Measurements from ENCODE around the gene BABAM2.
A peak's percentile ranks its signal among the peaks of the same experiment; 100 is the strongest.

BABAM2 gene

DNA sequence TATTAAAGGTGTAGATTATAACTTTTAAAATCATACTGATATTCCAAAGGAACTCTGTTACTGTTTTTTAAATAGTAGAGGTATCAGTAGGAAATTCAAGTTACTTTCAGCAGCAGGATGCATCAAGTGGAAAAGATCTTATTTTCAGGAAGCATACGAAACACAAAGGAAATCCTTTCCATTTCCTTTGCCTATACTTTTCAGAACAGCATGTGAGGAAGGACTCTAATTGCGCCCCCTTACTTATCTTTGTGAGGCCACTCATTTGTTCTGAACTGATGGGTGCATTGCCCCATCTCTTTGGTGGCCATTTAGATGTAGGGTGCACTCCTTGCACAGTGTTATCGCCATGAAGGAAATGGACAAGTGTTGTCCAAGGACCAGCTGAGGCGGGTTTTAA, 145.3 kb downstream of the BABAM2 start:
- no peak for DNase-seq

DNA sequence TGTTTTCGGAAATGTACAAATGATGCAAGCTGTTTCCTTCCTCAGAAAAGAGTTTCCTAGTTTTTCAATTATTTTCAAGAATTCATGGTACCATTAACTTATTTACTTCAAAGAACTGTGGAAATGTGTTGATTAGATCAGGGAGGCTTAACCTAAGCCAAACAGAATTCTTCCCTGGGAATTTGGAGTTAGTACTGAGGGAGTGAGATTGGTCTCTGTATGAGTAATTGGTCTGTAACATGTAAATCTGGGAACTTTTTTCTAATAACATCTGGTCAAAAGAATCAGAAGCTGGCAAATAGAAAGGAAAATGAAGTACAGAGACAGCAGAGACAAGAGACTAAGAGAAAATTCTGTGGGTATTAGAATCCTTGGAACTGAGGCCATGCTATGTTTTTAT, 145.8 kb downstream of the BABAM2 start:
- DNase-seq = no peak

DNA sequence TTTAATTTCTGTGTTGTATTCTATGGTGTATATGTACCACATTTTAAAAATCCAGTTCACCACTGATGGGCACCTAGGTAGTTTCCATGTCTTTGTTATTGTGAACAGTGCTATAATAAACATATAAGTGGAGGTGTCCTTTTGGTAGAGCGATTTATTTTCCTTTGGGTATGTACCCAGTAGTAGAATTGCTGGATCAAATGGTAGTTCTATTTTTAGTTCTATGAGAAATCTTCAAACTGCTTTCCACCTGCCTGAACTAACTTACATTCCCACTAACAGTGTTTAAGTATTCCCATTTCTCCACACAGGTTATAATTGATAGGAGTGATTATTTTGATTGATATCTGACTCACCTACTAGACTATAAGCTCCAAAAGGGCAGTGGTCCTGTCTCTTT, 148.2 kb downstream of the BABAM2 start:
- DNase-seq = no peak

DNA sequence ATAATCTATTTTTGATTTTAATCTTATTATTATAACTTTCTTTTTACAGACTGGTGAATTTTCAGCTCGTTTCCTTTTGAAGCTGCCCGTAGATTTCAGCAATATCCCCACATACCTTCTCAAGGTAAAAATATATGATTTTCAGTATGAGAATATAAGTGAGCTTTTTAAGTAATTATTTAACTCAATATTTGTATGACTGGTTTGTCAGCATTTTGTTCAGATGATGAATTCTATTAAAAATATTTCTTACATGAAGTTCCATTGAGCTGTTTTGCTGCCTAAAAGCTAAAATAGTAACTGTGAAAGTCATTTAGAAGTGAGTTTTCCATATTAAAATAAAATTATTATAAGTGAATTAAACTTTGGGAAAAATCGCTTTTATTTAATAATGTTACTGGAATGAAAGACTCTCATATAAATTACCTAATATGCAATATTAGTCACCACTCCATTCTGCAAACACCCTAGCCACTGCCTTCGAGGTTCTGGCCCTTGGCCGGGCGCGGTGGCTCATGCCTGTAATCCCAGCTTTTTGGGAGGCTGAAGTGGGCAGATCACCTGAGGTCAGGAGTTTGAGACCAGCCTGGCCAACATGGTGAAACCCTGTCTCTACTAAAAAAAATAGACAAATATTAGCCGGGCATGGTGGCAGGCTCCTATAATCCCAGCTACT, 155.3 kb downstream of the BABAM2 start:
- DNase-seq = no peak

DNA sequence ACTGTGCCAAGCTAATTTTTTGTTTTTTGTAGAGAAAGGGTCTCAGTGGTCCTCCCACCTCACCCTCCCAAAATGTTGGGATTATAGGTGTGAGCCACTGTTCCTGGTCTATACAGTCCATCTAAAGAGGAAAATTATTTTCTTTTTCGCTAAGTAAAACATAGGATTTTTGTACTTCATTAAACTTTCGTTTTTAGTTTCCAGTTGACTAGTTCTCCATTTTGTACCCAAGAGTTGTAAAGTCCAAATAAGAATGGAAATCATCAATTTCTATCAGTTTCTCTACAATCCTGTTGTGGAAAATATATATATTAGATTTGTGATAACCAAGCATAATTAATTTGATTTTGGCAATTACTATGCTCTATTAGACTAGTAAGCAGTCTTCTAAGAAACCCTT, 156.4 kb downstream of the BABAM2 start:
- no peak for DNase-seq

DNA sequence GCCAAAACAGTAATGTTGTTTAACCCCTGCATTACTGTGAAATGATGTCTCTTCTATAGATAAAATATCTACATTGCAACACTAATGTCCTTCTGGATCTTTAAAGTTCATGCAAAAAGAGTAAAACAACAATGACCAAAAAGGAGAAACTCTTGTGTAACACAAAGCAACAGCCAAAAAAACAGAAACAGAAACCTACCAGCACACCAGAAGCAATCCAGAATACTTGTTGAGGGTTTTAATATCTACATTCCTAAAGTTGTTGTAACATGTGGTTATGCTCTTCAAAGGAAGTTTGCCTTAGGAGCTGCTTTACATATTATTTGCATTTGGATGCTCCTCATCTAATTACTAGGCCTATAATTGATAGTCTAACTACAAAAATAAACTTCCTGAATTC, 157.2 kb downstream of the BABAM2 start:
- DNase-seq = peak; percentile 27 to 30

DNA sequence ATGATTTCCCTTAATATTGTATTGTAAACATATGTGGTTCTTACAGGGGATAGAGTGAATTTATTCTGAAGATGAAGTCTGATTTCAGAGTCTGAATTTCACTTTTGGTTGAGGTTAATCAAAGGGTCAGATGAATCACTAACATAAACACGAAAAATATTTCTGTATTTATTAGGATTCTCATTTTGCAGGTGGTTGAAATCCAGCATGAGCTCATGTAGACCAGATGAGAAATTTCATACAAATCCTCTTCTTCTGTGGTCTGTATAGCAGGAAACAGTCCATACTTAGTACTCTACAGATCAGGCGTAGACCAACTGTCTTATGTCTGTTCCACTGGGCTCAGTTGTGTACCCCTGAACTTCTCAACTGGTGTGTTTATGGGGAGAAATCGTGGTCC, 157.8 kb downstream of the BABAM2 start:
- no peak for DNase-seq

DNA sequence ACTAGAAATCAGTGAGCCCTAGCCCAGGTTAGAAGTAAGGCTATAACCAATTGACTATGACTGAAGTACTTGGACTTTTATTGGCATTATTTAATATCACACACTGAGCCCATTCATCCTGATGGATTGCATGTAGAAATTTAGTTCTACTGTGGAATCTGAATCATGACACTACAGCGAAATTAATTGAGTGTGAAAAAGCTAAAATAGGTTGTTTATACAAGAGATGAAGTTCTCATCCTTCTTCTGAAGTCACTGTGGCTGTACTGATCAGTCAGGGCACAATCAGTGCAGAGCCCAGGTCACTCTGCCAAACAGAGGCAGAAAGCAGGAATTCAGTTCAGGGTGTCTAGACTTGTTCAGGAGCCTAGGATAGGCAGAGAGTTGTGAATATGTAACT, 158.9 kb downstream of the BABAM2 start:
- no peak for DNase-seq

DNA sequence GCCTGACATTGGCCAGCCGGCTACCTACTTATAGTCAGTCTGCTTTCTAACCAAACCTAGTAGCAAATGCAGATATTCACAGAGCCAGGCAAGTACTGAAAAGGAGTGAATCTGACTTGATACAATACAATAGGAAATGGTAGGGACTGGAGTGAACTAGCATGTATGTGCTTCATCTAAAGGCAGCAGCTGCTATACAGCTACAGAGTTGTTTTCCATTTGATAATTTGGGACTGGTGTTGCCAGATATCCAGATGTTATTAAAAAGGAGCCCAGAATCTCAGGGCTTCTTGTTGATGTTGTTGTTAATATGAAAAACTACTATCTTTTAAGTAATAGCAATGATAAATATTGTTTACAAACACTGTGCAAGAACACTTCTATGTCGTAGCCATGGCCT, 159.4 kb downstream of the BABAM2 start:
- DNase-seq = no peak

DNA sequence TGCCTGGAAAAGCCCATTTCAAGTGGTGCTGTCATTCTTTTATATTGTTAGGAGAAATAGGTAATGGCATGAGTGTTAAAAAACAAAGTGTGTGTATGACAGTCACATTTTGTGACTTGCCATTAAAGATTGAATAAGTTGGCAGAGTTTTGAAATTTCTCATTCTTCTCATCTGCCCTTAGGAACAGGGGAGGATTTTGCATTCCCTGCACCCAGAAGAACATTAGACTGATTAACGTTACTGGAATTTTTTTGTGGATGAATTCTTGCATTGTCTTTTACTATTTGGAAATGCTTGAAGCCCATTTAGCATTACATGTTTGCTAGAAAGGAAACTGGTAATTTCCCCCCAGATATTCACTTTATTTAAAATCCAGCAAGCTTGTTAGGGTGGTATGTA, 162.2 kb downstream of the BABAM2 start:
- no peak for DNase-seq

DNA sequence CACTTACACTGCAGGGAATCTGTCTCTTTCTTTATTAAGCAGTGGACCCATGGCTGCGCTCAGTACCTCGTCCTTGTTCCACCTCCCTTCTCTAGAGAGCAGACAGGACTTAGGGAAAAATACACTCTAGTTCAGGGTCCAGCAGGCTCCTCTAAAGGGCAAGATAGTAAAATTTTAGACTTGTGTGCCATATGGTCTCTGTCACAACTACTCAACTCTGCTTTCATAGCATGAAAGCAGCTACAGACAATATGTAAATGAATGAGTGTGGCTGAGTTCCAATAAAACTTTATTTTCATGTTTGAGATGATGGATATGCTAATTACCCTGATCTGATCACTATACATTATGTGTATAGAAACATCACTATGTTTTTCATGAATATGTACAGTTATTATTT, 163.1 kb downstream of the BABAM2 start:
- DNase-seq = no peak

DNA sequence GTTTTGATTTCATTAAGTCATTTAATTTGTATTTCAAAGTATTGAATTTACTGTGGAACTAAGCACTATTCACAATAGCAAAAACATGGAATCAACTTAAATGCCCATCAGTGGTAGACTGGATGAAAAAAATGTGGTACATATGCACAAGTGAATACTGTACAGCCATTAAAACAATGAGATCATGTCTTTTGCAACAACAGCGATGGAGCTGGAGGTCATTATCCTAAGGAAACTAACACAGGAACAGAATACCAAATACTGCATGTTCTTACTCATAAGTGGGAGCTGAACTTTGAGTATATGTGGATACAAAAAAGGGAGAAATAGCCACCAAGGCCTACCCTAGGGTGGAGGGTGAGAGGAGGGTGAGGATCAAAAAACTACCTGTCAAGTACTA, 164.4 kb downstream of the BABAM2 start:
- no peak for DNase-seq

DNA sequence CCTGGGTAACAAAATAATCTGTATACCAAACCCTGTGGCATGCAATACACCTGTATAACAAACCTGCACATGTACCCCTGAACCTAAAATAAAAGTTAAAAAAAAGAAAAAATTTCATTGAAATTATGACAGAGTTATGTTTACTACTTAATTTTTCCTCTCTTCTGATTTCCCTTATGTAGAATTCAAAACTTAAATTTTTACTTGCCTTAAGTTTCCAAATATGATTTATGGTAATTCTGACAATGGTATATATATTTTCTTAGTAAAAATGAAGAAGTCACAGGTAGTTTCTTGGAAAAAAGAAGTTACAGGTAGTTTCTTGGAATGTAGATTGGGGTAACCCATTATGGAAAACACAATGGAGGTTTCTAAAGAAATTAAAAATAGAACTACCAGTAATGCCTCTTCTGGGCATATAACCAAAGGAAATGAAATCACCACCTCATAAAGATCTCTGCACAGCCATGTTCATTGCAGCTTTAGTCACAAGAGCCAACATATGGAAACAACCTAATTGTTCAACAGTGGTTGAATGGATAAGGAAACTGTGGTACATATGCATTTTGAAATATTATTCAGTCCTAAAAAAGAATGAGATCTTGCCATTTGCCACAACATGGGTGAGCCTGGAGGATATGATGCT, 164.9 kb downstream of the BABAM2 start:
- DNase-seq = no peak

DNA sequence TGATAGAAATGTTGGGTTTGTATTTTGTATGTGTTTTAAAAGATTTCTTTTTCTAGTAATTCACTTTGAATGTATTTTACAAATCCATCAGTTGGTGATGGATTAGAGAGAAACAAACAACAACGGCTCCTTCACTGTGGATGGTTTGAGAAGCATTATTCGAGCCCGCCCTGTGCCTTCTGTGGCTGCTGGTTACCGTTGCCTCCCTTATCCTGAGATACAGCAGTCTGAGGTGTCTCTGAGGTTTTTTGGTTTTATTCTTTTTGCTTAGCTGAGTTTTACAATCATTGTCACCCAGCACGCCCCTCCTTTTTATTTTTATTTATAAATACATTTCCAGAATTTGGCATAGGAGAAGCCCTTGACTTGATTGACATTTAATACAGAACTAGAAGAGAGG, 168.3 kb downstream of the BABAM2 start:
- no peak for DNase-seq

DNA sequence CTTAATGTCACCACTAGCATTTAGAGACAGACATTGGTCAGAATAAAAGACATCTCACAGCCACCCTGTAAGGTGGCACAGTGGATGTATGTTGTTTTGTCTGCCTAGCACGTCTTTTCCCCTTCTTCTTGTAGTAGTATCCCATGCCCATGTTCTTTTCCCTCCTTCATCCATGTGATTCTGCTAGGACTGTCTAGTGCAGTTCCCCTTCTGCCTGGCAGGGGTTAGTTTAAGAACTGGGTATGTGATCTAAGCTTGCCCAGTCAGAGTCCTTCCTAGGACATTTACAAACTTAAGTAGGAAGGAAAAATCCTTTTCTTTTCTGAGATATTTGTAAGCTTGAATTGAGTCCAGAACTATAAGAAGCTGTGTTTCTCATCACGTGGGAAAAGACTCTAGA, 172.3 kb downstream of the BABAM2 start:
- no peak for DNase-seq

DNA sequence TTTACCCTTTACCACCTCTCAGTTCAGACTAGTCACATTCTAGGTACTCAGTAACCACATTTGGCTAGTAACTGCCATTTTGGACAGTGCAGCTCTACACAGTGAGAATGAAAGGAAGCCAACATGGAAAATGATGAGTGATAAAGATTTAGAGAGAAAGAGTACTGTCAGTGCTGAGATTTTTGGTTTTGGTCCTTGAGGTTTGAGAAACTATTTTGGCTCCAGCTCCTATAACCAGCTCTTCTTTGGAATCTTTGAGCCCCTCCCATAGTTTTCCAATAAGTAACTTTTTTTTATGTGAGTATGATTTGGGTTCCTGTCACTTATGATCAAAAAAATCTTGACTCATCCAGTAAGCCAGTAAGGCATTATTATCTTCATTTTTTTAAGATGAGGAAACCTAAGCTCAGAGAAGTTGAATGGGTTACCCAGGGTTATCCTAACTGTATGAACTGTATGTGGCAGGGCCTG, 173.0 kb downstream of the BABAM2 start:
- DNase-seq = no peak

DNA sequence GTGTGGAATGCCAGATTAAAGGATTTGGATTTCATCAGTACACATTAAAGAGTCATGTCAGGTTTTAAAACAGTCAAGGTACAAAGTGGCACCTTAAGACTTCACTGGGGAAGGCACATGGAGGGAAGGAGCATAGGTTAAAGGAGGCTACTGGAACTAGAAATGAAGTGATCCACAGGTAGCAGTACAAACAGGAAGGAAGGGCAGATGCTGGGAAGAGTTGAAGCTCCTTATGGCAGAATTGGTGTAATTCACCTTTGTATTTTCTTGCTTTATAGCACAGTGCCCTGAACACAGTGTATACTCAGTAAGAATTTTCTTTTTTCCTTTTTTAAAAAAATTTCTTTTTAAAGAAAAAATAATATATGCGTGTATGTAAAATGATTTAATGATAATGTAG, 177.1 kb downstream of the BABAM2 start:
- no peak for DNase-seq

DNA sequence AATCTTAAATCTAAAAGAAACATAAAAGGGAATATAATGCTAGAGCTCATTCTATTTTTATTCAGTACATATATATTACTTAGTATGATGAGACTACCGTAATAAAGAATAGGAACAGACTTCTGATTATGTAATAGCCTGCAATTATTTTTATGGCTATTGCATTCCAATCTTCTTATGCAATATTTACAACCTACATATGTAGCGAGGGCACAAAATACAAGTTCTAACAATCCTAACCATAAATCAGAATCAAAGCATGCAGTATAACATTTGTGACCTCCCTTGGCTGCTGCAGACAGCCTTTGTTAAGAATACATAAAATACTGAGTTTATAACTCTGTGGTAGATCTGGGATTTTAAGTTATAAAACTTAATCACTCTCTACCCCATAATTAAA, 177.6 kb downstream of the BABAM2 start:
- peak in 1 of 2 experiments; percentile 4 for DNase-seq

DNA sequence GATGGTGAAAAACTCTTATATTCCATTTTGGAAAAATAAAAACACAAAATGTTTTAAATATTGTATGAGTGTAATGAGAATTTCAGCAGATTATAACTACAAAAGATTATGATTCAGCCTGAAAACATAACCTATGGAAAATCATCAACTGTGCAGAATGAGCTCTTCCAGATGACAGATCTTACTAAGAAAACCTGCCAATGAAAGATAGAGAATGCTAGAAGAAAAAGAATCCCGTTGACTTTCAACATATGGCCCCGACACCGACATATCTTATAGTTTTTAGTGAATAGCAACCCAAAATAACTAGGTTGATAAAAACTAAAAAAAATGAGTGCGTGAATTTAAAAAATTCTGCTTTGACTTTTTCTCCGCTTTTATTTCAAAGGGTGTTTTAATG, 178.0 kb downstream of the BABAM2 start:
- no peak for DNase-seq

DNA sequence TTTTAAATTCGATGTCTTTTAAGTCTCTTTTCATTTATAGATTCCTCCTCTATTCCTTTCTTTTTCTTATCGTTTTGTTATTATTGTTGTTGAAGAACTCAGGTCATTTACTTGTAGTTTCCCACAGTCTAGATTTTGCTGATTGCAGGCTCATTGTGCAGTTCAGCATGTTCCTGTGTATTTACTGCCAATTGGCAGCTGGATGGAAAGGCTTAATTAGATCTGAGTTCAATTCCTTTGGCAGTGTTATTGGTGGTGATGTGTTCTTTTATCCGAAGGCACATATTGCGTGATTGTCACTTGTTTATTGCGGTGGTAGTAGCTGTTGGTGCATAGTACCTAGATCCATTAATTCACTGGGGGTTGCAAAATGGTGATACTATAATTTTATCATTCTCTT, 180.7 kb downstream of the BABAM2 start:
- no peak for DNase-seq

DNA sequence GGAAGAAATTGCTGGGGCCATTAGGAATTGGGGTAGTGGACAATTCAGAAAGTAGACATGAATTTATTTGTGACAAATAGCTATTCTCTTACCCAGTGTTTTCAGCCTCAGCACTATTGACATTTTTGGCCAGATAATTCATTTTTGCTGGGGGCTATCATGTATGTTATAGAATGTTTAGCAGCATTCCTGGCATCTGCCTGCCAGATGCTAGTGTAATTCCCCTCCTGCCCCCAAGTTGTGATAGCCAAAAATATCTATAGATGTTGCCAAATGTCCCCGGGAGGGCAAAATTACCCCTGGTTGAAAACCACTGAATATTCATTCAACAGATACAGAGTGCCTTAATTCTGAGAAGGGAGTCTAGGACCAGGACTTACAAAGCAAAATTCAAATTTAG, 183.6 kb downstream of the BABAM2 start:
- DNase-seq = no peak

DNA sequence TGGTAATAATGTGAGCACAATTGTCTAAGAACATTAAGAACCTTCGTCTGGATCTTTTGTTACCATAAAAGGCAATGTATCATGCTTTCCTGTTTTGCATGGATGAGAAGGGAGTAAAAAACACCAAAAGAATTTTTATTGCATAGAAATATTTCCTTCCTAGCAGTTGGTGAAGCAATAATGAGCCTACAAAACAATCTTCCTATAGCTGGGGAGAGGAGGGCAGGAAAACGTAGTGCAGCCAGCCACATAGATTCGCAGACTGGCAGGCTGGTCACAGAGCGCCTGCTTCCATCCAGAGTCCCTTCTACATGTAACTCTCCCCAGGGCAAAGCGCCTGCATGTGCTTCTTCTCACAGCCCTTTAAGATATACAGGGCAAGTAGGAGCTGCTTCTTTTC, 190.4 kb downstream of the BABAM2 start:
- no peak for DNase-seq

DNA sequence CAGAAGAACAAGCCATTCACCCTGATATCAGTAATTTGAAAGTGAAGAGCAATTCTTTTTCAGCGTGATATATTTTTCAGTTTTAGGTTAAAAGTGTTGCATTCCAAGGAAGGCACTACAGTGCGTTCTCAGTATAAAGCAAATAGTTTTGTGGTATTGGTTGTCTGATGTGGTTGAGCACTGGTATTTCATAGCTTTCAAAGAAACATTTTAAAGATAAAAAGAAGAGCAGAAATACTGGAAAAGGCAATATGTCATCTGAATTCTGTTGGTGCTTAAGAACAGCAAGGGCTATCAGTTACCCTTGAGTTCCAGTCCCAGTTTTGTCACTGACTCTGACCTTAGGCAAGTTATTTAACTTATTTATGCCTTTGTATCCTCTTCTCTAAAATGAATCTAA, 191.6 kb downstream of the BABAM2 start:
- no peak for DNase-seq

DNA sequence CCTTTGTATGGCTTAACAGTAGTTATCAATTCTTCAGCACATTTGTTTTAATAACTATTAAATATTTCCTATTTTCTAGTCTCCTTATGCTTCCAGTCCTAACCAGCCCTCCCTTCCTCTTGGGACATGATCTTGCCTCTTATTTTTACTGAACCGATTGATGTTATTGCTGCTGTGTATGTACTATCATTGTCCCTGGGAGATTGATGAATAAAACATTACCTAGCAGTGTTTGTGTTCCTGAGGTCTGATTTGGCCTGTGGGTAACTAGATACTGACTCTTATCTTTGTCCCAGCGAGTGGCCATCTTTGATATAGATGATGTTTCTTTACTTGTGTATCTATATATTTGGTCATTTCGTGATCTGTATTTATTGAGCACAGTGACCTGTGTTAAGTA, 192.9 kb downstream of the BABAM2 start:
- no peak for DNase-seq

DNA sequence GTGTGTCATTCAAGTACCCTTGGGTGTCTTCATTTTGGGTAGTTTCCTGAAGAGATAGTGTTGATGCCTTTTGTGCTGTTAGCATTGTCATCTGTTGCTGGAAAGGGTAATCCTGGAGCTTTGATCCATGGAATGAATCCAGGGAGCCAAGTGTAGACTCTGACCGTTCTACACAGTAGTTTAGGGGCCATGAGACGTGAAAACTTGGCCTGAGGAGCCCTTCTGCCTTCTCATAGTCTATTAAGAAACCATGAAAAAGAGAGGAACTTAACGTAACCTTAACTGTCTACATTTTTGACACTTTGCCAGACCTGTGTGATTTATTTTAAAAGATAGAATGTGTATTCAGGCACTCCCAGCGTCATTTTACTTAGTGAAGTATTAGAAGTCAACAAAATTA, 194.0 kb downstream of the BABAM2 start:
- peak in 1 of 2 experiments; percentile 12 for DNase-seq

Measured in AML-193 (cell line).